Measurements from ENCODE around the gene CST4.
"Not testable (repeated sequence)": the region's sequence is repeated elsewhere in the genome, so short reads cannot be mapped to it uniquely, and the experiment has no call there.

- not testable (repeated sequence) for TF ChIP-seq CTCF, POLR2AphosphoS5, POLR2A (IDR thresholded peaks at IDR 0.05)
These were observed 22.9 kb upstream of the CST4 start for GRCh38 chr20:23711778-23712177.

Data from sigmoid colon (tissue), 4 donors.